Gastrocnemius medialis (tissue), 4 donors: ENCODE results near the gene PCDHGB4.

ENCODE experiments used
- CTCF ChIP-seq, 5 experiments: fragments of 450-650 bp in 3 of 5; fragments of 200-600 bp in 2 of 5; sonication (generic) in 2 of 5; IDR thresholded peaks in 4 of 5; conservative IDR thresholded peaks in 1 of 5; 1 replicate in 4 of 5; 2 replicates in 1 of 5; pipeline ENCODE4 v1.5.1; 2016 to 2019; ENCODE audit warnings: antibody characterized with exemption in 5 of 5, mild to moderate bottlenecking in 3 of 5, moderate library complexity in 3 of 5
- POLR2A ChIP-seq, 2 donors: fragments of 450-650 bp; IDR thresholded peaks; one replicate each; pipeline ENCODE4 v1.6.1; 2017; ENCODE audit warnings: antibody characterized with exemption in 2 of 2, mild to moderate bottlenecking in 2 of 2, moderate library complexity in 2 of 2

DNA sequence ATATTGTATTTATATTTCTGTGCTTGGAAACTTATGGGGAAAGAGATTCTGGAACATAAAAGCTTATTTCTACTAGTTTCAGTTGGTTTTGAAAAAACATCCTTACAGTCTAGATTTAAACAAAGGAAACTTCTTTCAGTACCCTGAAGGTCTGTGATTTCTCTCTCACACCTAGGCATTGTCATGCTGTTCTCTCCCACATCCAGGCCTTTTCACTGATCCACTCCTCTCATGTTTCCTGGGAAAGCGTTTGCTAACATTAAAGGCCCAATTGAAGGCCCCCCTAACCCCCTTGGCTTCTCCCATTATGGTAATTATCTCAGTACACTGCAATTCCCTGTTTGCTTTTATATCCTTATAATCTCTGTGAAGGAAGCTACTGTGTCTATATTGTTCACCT, 44.7 kb upstream of the PCDHGB4 start:
- TF ChIP-seq POLR2A (IDR thresholded peaks at IDR 0.05) (no peak), CTCF (IDR thresholded peaks at IDR 0.05 in 4 of 5, conservative IDR thresholded peaks at IDR 0.05 in 1 of 5) (no peak)
